GM12864 (cell line): ENCODE data around the gene OOSP3.

Experiments used
- DNase-seq: peaks from one replicate; pipeline ENCODE4 v3.0.0-alpha.2; 2011; ENCODE audit warnings: low read depth
- H3K4me3 ChIP-seq: 2 replicates; pipeline ENCODE4 v1.5.1; 2011; ENCODE audit warnings: mild to moderate bottlenecking, low read depth, low read length, control low read depth
- TF ChIP-seq, protein P1 (sequence below): IDR thresholded peaks from 2 replicates; pipeline ENCODE4 v1.5.1; 2011; ENCODE audit warnings: low read depth, mild to moderate bottlenecking, moderate library complexity, low read length, control low read depth, inconsistent platforms; ENCODE audit errors: missing control alignments

Gene OOSP3

GRCh38 chr11:59943997-59944714, 65.6 kb downstream of the OOSP3 start:
- TF ChIP-seq, protein P1, sequence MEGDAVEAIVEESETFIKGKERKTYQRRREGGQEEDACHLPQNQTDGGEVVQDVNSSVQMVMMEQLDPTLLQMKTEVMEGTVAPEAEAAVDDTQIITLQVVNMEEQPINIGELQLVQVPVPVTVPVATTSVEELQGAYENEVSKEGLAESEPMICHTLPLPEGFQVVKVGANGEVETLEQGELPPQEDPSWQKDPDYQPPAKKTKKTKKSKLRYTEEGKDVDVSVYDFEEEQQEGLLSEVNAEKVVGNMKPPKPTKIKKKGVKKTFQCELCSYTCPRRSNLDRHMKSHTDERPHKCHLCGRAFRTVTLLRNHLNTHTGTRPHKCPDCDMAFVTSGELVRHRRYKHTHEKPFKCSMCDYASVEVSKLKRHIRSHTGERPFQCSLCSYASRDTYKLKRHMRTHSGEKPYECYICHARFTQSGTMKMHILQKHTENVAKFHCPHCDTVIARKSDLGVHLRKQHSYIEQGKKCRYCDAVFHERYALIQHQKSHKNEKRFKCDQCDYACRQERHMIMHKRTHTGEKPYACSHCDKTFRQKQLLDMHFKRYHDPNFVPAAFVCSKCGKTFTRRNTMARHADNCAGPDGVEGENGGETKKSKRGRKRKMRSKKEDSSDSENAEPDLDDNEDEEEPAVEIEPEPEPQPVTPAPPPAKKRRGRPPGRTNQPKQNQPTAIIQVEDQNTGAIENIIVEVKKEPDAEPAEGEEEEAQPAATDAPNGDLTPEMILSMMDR = no peak

DNA sequence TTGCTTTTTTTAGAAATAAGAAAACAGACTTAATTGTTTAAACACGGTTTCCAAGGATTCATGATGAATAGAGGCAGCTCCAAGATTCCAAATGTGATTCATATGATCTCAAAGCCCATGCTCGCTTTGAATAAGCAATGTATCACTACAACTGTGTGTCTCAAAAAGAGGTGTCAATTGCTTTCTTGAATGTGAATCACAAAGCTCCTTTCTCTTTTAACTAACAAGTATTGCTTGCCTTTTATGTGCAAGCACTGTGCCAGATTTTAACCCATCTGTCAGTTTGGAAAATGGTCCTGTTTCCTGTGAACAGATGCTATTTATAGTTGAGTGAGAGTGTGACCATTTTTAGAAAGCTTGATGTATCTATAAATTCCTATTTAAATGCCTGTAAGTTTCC, 66.1 kb downstream of the OOSP3 start:
- DNase-seq = no peak
- no peak overlapping the region for H3K4me3 ChIP-seq
- TF ChIP-seq, protein P1 = no peak

More at GRCh38 chr11:59943997-59944714, 65.6 kb downstream of the OOSP3 start:
- DNase-seq = no peak
- H3K4me3 ChIP-seq = no peak overlapping the region
